Nephron progenitor cell (in vitro differentiated cells): ENCODE data around the gene GALNT5.
"Not testable (repeated sequence)": the region's sequence is repeated elsewhere in the genome, so short reads cannot be mapped to it uniquely, and the experiment has no call there.

Source experiments
- DNase-seq: peaks from one replicate; pipeline ENCODE4 v3.0.0; 2021
- H3K27ac Mint-ChIP-seq: 2 replicates; pipeline ENCODE4 v1.8.0; 2021; ENCODE audit warnings: mild to moderate bottlenecking, moderate library complexity, mixed read lengths
- H3K27me3 Mint-ChIP-seq: 2 replicates; pipeline ENCODE4 v1.8.0; 2021; ENCODE audit warnings: mild to moderate bottlenecking, low read depth, mixed read lengths; ENCODE audit not compliant: poor library complexity
- H3K36me3 Mint-ChIP-seq: 2 replicates; pipeline ENCODE4 v1.8.0; 2021; ENCODE audit warnings: low read depth, mixed read lengths
- H3K4me1 Mint-ChIP-seq: 2 replicates; pipeline ENCODE4 v1.8.0; 2021; ENCODE audit warnings: mixed read lengths
- H3K4me3 Mint-ChIP-seq: 2 replicates; pipeline ENCODE4 v1.8.0; 2021; ENCODE audit warnings: mild to moderate bottlenecking, moderate library complexity, mixed read lengths
- H3K9me3 Mint-ChIP-seq: 2 replicates; pipeline ENCODE4 v1.8.0; 2021; ENCODE audit warnings: mild to moderate bottlenecking, moderate library complexity, mixed read lengths
- TF ChIP-seq, protein P1 (sequence below): fragments of 200-600 bp; sonication (generic); IDR thresholded peaks from 2 replicates; pipeline ENCODE4 v1.5.0; 2021; ENCODE audit warnings: antibody characterized with exemption

The GALNT5 gene

DNA sequence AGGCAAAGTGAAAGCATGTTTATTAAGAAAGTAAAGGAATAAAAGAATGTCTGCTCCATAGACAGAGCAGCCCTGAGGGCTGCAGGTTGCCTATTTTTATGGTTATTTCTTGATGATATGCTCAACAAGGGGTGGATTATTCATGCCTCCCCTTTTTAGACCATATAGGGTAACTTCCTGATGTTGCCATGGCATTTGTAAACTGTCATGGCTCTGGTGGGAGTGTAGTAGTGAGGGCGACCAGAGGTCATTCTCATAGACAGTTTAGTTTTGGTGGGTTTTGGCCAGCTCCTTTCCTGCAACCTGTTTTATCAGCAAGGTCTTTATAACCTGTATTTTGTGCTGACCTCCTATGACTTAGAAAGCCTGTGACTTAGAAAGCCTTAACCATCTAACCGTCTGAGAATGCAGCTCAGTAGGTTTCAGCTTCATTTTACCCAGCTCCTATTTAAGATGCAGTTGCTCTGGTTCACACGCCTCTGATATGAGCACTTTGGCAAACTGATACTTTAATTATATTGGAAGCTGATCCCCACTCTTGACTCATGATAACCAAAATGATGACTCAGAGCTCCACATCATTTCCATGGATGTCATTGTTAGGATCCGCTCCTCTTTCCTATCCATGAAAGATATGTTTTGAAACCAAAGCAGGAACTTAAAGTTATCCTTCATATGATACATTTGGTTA, 82.6 kb downstream of the GALNT5 start:
- H3K27me3 Mint-ChIP-seq = no peaks in the 10 kb centered on the region
- H3K4me1 Mint-ChIP-seq = no peaks in the 10 kb centered on the region
- TF ChIP-seq, protein P1, sequence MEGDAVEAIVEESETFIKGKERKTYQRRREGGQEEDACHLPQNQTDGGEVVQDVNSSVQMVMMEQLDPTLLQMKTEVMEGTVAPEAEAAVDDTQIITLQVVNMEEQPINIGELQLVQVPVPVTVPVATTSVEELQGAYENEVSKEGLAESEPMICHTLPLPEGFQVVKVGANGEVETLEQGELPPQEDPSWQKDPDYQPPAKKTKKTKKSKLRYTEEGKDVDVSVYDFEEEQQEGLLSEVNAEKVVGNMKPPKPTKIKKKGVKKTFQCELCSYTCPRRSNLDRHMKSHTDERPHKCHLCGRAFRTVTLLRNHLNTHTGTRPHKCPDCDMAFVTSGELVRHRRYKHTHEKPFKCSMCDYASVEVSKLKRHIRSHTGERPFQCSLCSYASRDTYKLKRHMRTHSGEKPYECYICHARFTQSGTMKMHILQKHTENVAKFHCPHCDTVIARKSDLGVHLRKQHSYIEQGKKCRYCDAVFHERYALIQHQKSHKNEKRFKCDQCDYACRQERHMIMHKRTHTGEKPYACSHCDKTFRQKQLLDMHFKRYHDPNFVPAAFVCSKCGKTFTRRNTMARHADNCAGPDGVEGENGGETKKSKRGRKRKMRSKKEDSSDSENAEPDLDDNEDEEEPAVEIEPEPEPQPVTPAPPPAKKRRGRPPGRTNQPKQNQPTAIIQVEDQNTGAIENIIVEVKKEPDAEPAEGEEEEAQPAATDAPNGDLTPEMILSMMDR = no peak
- DNase-seq = no peak
- H3K27ac Mint-ChIP-seq = no peak overlapping the region
- H3K4me3 Mint-ChIP-seq = no peak overlapping the region
- peaks cover 39% of the 10 kb centered on the region for H3K9me3 Mint-ChIP-seq
- H3K36me3 Mint-ChIP-seq = peaks cover 10% of the 10 kb centered on the region

DNA sequence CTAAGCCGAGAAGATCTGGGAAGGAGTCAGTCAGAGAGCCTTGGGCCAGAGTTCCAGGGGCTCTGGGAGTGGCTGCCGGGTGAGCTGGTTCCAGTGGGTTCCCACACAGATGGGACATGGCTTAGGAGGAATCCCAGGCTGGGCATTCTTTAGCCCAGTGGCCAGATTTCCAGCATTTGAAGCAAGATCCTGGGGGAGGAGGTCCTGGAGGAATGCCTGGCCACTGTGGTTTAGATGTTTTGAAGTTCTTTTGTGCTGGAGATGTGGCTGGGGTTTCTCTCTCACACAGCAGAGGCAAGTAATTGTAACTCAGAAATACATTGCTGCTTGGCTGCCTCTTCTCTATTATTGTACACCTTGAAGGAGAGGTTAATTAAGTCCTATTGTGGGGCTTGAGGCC, 83.9 kb downstream of the GALNT5 start:
- Mint-ChIP-seq H3K36me3 (peaks cover 10% of the 10 kb centered on the region), H3K9me3 (peaks cover 44% of the 10 kb centered on the region)
- not testable (repeated sequence) for H3K27me3 Mint-ChIP-seq, DNase-seq, H3K4me1 Mint-ChIP-seq, H3K4me3 Mint-ChIP-seq, H3K27ac Mint-ChIP-seq

DNA sequence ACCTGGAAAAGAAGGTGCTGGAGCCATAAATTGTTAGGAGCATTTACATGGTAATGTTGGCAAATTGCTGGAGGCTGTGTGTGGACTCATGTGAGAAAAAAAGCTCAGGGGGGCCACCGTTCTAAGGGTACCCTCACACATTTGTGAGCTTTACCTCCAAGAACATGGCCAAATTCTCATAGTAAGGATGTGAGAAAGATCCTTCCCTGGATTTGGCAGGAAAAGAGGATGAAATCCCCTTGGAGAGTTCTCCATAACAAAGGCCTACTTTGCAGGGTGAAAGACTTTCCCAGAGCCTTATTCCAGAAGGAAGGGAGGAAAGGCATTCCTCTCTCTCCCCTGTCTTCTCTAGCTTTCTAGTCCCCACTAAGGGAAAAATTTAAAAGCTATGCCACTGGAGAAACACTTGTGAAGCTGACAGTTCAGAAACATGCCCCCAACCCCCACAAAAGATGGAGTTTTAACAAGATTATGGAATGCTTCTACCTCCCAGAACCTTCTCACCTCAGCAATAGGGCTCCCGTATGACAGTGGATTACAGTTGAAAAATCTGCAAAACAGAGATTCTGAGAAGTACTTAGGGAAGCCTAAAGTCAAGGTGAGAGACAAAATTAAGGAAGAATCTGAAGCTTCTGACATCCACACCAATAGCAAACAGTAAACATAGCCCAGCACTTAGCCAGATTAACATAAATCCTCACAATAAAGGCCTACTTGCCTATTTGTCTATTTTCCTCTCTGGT, 88.3 kb downstream of the GALNT5 start:
- Mint-ChIP-seq H3K27me3 (no peaks in the 10 kb centered on the region), H3K9me3 (peaks cover 43% of the 10 kb centered on the region), H3K27ac (no peak overlapping the region), H3K4me3 (no peak overlapping the region), H3K36me3 (peaks cover 10% of the 10 kb centered on the region), H3K4me1 (no peaks in the 10 kb centered on the region)
- no peak for DNase-seq
- TF ChIP-seq, protein P1 = no peak

DNA sequence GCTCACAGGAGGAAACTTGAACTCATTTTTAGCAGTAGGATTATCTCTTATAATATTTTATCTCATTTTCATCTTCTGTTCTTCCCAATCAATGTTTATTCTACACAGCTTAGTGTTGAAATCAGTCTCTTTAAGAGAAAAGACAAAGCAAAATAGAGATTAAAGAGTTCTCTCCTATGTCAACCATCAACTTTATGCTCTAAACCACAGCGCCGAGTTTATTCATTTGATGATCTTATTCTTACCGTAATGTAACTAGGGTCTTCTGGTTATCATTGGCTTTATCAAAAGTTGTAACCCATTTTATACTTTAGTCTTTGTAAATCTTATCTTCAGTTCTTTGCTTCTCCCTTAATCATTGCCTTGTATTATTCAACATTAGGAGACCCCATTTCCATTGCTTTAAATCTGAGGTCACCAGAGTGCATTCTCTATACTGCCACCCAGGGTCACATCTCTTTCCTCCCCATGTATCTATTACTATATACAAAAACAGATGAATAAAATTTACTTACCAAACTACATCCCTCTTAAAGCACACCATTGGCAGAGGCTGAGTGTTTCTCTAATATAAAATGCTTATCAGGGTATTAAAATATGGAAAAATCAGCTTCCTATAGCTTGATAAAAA, 90.9 kb downstream of the GALNT5 start:
- Mint-ChIP-seq H3K9me3 (peaks cover 20% of the 10 kb centered on the region), H3K27ac (no peak overlapping the region), H3K4me3 (no peak overlapping the region), H3K27me3 (no peaks in the 10 kb centered on the region), H3K36me3 (no peaks in the 10 kb centered on the region), H3K4me1 (no peaks in the 10 kb centered on the region)
- TF ChIP-seq, protein P1 = no peak
- no peak for DNase-seq

DNA sequence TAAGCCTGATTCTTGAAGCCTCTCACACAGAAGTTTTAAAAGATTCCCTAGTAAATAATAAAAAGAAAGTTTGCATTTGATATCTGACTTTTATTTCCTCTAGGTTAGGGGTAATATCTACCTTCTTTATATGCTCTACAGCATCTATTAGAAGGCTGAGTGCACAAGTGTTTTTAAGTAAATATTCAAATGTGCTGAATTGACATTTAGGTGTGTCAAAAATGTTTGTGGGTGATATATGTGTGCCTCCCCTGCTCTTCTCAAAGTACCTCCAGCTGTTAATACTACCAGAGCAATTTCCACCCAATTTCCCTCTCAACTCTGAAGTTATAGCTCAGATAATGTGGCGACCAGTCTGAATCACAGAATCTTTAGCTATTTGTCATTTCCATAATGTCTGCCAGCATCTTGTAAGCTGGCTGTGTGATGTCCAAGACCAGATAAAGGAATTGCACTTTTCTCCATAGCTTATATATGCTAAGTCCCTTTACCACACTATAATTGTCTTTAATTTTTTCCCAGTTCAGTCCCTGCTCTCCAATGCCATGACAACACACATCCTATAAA, 92.5 kb downstream of the GALNT5 start:
- Mint-ChIP-seq H3K27me3 (no peaks in the 10 kb centered on the region), H3K9me3 (peaks cover 5% of the 10 kb centered on the region), H3K36me3 (no peaks in the 10 kb centered on the region), H3K4me1 (no peaks in the 10 kb centered on the region), H3K4me3 (no peak overlapping the region), H3K27ac (no peak overlapping the region)
- no peak for DNase-seq
- TF ChIP-seq, protein P1 = no peak

DNA sequence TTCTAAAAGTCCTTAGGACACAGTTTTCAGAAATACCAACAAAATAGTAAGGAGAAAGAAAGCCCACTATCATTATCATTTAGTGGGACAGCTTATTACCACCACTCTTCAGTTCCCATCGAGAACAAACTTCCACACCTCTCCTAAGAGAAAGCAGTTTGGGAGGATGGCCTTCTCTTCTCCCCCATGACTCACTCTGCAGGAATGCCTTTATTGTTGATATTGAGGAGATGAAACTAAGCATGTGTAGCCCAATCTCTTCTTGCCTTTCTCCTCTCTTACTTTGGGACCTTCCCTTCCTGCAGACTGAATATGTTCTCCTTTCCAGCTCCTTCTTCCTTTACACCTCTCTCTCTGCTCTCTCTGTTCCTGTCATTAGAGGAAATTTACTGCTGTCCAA, 98.1 kb downstream of the GALNT5 start:
- Mint-ChIP-seq H3K27ac (no peak overlapping the region), H3K36me3 (no peaks in the 10 kb centered on the region), H3K27me3 (peaks cover 3% of the 10 kb centered on the region), H3K4me3 (no peak overlapping the region), H3K9me3 (no peaks in the 10 kb centered on the region), H3K4me1 (peaks cover 6% of the 10 kb centered on the region)
- DNase-seq = no peak
- TF ChIP-seq, protein P1 = no peak
